Bone marrow (tissue), 2 donors: ENCODE measurements around the gene RIPOR1.
A peak's percentile ranks its signal among the peaks of the same experiment; 100 is the strongest.
"Not testable (repeated sequence)": the region's sequence is repeated elsewhere in the genome, so short reads cannot be mapped to it uniquely, and the experiment has no call there.

Experiments used
- DNase-seq, 2 donors: peaks; one replicate each; lab custom pipeline; 2025; lab: John Stamatoyannopoulos, UW

The RIPOR1 gene, protein sequence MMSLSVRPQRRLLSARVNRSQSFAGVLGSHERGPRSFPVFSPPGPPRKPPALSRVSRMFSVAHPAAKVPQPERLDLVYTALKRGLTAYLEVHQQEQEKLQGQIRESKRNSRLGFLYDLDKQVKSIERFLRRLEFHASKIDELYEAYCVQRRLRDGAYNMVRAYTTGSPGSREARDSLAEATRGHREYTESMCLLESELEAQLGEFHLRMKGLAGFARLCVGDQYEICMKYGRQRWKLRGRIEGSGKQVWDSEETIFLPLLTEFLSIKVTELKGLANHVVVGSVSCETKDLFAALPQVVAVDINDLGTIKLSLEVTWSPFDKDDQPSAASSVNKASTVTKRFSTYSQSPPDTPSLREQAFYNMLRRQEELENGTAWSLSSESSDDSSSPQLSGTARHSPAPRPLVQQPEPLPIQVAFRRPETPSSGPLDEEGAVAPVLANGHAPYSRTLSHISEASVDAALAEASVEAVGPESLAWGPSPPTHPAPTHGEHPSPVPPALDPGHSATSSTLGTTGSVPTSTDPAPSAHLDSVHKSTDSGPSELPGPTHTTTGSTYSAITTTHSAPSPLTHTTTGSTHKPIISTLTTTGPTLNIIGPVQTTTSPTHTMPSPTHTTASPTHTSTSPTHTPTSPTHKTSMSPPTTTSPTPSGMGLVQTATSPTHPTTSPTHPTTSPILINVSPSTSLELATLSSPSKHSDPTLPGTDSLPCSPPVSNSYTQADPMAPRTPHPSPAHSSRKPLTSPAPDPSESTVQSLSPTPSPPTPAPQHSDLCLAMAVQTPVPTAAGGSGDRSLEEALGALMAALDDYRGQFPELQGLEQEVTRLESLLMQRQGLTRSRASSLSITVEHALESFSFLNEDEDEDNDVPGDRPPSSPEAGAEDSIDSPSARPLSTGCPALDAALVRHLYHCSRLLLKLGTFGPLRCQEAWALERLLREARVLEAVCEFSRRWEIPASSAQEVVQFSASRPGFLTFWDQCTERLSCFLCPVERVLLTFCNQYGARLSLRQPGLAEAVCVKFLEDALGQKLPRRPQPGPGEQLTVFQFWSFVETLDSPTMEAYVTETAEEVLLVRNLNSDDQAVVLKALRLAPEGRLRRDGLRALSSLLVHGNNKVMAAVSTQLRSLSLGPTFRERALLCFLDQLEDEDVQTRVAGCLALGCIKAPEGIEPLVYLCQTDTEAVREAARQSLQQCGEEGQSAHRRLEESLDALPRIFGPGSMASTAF

DNA sequence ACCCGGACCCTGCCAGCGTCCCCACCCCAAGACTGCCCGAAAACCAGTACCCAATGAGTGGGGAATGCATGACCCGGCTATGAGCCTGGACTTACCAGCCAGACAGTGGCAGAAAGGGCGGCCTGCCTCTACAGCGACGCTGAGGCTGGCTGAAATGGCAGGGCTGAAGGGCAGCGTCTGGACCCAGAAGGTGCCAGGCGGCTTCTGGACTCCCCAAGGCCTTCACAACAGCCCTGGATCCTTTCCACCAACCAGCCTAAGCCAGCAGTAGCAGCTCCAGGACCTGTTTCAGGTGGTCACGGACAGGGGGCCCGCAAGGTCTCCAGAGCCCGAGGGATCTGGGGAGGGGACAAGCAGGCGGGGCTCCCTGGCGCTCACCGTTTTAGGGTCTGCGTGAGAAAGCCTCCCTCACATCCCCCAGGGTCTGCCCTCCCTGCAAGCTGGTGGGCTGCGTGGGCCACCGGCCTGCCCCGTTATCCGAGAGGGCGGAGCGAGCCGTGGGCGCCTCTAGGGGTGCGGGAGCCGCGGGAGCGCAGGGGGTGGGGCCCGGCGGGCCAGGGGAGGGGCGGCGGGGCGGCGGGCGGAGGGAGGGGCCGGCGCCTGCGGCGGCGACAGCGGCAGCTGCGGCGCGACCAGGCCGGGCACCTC lies at the start of gene RIPOR1:
Gene RIPOR1 (plus strand): TSS at position 608 of the 648 bp plus-strand sequence. CDS start 9,618 bp downstream, outside the sequence.
- no peak for DNase-seq

DNA sequence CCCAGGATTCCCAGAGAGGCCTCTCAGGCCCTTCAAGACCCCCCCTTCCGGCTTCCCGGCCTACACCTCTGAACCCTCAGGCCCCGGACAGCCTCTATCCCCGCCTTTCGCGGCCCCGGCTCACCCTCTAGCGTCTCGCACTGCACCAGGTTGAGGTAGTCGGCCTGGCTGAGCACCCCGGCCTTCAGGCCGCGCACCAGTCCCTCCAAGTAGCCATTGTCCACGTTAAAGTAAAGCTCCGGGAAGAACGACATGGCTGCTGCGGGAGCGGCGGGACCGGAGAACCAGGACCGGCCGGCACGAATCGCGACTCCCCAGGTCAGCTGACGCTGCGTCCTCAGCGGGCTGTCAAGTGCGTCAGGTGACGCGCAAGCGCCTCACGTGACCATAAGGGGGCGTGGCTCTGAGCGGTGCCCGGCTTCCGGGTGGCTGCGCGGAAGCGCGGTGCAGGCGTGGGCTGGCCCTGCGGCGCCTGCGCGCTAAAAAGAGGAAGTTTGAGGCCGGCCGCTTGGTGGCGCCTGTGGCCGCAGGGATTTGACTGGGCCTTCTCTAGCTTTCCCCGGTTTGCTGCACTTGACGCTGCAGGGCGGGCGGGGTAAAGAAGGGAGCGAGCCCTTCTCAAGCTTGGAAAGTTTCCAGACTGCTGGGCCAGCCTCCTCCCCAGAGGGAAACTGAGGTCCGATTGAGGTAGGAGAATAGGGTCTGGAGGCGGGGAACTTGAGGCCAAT lies 47.6 kb upstream of the RIPOR1 start, which contains the start of gene ATP6V0D1:
Gene ATP6V0D1 (minus strand): TSS at position 325 of the 728 bp plus-strand sequence. CDS start 71 bp downstream, at position 254.
- peak; percentile 95 to 96 for DNase-seq

DNA sequence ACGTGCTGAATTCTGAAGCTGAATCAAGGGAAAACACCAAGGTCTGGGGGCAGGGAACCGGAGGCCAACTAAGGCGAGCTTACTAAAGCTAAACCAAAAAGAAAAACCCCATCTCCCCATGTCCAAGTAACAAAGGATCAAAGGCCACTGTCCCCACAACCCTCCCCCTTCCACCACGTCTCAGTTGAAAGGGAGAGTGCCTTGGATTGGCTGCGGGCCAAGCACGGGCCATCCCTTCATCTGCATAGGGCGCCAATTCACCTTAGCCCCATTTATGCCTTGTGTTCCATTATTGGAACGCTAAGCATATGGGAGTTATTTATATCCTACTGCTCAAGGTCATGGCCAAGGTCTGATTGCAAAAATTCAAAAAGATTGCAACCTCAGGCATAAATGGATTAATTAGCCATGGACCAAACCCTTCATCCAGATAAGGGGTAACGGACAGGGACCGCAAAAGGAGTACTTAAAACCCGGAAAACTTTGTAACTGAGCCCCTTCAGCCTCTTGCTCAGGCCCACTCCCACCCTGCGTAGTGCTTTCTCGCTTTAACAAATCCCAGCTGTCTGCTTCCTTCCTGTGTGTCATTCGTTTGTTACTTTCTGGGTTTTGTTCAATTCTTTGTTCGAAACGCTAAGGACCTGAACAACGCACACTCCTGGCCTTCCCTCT lies 46.9 kb upstream of the RIPOR1 start:
- DNase-seq, result no peak

DNA sequence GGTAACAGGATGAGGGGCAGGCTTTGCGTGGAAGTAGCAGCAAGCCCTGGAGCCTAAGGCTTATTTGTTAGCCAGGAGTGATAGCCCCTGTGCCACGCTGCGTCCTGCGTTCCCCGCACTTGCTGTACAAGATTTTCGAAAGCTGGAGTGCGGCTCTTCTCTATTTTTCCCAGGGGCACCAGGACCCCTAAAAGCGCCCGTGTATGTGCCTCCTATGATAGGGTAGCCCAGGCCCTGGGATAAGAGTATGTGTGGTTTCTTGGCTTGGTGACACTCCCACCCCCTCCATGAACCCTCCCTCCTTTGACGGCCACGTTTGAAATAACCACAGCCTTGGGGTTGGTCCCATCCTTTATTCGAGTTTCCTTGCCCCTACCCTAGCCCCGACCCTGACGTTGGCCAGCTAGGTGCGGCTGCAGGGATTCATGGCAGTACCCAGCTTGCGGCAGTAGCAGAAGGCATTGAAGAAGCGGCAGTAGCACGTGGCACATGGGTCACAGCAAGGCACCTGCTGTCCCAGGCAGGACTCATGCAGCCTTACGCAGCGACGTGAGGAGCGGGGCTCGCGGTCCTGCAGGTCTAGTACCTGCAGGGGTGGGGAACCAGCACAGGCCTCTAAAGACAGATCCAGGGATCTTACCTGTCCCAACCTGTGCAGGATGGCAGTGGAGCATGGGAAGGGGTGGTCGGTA lies 46.2 kb upstream of the RIPOR1 start:
- no peak for DNase-seq

DNA sequence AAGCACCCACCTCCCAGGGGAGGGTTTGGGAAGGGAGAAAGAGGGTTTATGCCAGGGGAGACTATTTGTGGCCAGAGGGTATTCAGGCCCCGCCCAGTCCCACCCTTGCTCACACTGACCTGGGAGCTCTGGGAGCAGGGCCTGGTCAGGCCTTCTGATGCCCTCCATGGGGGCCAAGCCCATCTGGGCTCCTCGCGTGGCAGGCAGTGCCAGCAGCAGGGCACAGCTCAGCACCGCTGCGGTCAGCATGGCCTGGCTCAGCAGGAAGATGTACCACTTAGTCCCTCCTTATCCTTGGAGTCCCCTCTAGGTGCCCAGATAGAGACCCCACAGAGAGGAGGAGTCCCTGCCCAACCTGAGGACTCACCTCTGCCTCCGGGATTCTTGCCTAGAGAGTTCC lies 45.5 kb upstream of the RIPOR1 start, which contains the start of gene AGRP:
Gene AGRP (minus strand): TSS at position 398 of the 400 bp plus-strand sequence. CDS start 149 bp downstream, at position 249.
- DNase-seq, result no peak

DNA sequence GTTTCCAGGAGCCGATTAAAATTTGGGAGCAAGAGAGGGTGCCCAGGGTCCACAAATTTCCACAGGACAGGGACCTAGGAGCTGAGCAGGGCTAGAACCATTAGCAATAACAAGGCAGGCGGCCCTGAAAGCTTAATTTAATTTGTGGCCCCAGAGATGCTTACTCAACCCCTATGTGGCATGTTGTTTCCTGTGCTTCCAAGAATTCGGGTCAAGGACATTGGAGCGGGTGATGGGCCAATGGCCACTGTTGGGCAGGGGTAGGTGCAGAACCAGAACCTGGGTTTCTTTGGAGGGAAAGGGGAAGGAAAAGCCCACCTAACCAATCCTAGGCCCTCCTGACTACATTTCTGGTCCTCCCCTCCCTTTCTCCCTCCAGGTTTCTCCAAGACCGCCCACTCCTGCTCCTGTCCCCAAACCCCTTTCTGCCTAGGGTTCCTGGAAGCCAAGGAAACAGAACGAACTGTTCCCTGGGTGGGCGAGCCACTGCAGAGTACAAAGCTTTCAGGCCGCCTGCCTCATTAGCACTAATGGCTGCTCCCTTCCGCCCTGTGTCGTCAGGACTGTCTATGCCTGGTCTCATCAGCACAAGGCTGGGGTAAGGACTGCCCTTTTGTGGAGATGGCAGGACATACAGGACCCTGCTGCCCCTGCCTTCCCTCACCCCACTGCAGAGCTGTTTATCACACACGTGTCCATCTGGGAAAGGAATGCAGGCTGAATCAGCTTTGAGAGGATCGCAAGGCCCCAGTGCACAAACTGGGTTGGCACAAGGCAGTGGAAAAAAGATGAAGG lies 44.7 kb upstream of the RIPOR1 start:
- no peak for DNase-seq

DNA sequence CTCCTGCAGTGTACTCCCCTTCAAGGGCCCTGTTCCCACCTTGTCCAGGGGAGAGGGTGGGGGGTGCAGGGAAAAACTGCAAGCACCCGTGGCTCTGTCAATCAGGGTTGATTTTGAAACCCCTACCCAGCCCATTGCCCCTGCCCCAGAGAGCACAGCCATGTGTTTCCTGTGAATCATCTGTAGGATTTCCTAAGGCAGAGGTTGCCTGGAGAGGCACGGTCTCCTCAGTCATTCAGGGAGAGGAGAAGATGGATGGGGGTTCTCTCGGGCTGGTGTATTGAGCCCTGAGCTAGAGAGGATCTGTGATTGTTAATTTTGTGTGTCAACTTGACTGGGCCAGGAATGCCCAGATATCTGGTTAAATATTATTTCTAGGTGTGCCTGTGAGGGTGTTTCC lies 41.8 kb upstream of the RIPOR1 start:
- peak in 1 of 2 donors; percentile 17 for DNase-seq

DNA sequence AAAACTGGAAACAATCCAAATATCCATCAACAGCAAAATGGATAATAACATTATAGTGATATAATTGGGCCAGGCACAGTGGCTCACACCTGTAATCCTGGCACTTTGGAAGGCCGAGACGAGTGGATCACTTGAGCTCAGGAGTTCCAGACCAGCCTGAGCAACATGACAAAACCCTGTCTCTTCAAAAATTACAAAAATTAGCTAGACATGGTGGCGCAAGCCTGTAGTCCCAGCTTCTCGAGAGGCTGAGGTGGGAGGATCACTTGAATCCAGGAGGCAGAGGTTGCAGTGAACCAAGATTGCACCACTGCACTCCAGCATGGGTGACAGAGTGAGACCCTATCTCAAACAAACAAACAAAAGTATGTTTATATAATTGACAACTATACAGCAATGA lies 41.1 kb upstream of the RIPOR1 start:
- DNase-seq, result not testable (repeated sequence)

DNA sequence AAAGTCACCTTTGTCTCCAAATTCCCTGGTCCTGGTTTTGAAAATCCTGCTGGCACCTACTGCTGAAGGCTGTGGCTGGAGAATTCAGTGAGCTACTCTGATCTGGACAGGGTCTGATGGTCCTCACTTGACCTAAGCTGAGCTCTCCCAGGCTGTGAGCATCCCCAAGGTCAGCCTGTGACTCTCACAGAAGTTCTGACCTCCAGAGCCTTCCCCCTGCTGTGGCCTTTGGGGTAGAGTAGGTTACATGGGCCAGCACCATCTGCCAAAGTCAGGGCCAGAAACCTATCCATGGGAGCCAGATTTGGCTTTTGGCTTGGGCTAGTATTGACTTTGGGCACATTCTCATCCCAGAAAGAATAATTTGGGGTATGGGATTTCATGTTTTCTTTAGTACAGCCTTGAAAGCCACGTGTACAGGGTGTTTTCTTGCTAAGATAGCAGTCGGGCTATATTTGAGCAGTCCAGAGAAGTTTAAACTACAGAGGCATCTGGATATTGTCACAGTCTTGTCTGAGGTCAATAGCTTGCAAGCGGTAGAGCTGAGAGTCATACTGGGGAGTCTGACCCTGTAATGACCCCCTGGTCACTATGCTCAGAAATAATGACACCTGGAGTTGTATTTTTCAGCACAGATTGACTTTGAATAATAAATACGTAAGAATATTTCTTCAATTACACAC lies 39.1 kb upstream of the RIPOR1 start:
- DNase-seq, result no peak

DNA sequence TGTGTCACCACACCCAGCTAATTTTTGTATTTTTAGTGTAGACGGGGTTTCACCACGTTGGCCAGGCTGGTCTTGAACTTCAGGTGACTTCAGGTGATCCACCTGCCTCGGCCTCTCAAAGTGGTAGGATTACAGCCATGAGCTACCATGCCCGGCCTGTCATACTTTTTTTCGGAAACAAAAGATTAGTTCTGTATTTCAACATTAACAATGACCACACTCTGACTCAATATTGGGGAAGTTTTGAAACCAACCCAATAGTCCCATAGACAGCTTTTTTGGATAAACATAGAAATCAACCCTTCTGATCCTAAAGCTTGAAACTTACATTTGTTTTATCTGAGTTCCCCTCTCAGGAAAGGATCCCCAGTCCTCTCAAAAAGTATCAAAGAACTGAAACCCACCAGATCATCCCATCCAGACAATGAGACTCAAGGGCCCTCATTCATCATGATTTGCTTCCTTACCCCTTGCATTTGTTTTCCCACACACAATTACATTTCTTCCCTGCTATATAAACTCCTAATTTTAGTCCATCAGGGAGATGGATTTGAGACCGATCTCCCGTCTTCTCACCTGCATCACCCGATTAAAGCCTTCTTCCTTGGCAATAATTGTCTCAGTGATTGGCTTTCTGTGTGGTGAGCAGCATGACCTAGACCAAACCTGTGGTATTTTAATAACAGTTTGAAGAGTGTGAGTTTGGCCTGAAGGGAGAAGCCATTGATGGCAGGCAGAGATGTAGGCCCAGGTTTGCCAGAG lies 38.1 kb upstream of the RIPOR1 start:
- DNase-seq, result no peak

DNA sequence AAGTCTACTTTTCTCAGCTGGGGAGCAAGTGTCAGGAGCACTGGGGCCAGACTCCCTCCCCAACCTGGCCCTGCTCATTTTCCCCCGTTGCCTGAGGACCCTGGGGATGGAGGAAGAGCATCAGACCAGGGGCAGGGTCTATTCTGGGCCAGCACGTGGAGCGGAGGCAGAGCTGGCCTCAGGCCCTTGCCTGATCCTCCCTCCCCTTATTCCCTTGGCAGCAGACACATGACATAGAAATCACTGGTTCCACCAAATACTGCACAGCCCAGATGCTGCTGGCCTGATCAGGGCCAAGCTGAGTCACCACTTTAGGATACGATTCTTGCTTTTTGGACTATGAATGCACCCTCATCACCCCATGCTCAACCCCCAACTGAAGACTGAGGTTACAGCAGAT lies 29.5 kb upstream of the RIPOR1 start:
- no peak for DNase-seq

DNA sequence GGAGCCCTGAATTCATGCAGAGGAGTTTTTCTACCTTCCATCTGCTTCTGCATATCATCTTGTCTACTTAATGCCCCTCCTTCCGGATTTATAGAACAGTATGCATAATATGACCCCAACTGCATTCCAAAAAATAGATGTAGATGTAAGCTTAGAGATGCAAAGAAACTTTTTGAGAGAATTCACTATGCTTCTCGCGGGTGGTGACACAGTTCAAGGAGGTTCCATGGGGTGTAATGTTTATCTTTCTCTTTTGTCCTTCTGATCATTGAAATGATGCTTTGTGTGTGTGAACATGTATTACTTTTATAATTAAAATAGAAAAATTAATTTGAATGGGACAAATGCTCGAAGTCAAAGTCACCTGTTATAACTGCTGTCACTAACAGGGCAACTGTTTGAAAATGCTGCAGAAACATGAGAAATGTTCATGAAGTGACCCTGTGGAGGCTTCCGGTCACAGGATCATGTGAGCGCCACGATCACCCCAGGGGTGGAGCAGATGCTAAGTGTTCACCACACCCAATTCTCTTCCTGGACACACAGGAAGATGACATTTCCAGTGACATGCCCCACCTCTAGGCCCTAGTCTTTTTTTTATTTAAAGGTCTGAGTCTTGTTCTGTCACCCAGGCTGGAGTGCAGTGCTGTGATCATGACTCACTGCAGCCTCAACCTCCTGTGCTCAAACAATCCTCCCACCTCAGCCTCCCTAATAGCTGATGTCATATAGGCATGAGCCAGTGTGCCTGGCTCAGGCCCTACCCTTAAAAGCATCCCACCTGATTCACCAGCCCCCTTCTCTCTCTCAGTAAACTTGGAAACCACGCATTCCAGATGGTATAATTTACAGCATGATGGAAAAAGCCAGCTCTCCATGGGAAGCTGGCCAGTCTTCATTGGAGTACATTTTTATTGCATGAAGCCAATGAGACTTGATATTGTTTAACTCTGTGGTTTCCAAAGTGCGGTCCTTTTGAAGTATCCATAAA lies 24.3 kb upstream of the RIPOR1 start:
- DNase-seq, result peak in 1 of 2 donors; percentile 17

DNA sequence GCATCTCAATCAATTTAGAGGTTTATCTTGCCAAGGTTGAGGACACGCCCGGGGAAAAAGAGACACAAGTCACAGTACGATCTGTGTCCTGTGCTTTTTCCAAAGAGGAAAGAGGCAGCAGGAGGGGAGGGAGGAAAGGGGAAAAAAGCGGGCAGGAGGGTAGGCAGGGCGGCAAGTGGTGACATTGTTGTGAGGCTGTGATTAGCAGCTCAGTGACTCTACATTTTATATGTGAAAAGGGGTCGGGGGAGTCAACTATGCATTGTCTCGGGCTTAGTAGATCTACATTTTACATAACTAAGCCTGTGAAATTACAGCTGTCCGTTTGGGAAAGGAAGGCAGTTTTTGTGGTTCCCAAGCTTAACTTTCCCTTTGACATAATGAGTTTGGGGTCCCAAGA lies 22.2 kb upstream of the RIPOR1 start:
- DNase-seq, result no peak

DNA sequence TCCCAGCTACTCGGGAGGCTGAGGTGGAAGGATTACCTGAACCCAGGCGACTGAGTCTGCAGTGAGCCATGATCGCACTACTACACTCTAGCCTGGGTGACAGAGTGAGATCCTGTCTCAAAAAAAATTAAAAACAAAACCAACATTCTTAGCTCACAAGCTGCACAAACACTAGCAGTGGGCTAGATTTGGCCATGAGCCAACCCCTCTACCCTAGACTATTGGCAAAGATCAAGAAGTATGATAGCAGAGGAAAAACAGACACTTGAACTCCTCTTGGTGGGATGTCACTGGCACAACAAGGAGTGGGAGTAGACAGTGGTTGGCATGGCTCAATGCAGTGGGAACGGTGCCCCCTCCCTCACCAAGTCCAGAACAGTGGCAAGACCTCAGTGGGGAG lies 19.6 kb upstream of the RIPOR1 start:
- DNase-seq, result peak in 1 of 2 donors; percentile 35

DNA sequence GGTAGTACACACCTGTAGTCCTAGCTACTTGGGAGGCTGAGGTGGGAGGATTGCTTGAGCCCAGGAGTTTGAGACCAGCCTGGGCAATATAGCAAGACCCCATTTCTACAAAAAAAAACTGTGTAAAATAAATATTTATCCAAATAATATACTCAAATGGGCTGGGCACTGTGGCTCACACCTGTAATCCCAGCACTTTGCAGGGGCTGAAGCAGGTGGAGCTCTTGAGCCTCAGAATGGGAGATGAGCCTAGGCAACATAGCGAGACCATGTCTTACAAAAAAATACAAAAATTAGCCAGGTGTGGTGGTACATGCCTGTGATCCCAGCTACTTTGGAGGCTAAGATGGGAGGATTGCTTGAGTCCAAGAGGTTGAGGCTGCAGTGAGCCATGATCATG lies 14.7 kb upstream of the RIPOR1 start:
- DNase-seq, result not testable (repeated sequence)

DNA sequence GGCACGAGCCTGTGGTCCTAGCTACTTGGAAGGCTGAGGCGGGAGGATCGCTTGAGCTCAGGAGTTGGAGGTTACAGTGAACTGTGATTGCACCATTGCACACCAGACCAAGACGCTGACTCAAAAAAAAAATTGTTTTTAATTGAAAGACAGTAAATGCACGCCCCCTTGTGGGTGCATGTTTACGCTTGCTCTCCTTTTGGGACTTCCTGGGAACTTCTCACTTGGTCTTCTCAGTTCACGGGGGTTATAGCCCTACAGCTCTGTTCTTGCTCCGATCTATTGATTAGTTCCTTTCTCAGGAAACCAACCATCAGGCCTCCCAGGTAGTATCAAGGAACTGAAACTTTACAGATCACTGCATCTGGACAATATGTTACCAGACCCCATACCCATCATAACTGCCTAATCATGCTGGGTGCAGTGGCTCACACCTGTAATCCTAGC lies 14.2 kb upstream of the RIPOR1 start:
- DNase-seq, result peak; percentile 25 to 70
